CD4-positive, alpha-beta T cell treated with Interleukin-2 at 100 ng/mL for 4 hours (primary cell): ENCODE results near the gene PAX8.
"Not testable (repeated sequence)": the region's sequence is repeated elsewhere in the genome, so short reads cannot be mapped to it uniquely, and the experiment has no call there.

Source experiments
- DNase-seq: peaks from one replicate; pipeline ENCODE4 v3.0.0-alpha.2; 2020; ENCODE audit warnings: low spot score

PAX8 gene

DNA sequence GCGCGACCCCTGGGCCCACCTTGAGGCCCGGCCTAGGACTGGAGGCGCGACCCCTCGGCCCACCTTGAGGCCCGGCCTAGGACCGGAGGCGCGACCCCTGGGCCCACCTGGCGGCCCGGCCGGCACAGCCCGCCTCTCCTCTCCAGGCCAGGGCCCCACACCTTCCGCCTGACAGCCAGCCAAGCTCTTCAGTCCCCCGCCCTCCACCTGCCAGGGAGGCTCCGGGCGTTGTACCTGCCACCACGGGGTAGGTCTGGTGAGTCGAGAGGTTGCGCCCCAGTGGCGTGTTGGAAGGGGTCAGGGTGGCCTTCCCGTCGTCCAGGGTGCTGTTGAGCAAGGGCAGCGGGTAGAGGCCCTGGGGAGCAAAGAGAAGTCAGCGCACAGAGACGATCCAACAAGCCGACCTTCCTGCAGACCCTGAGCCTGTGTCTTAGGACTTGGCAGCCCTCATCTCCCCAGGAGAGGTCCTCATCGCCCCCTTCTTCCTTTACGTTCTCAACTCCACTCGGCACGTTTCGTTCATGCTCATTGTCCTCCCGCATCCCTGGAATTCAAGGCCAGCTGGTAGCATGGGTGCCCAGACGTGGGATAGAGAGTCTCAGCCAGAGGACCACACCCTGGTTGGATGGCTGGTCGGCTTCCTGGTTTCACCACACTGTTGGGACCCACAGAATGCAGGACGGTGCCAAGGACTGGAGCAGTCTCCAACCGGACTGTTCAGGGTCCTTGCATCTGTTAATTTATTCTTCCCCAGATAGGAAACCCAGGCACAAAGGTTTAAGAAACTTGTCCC is 42.2 kb downstream of the PAX8 start:
- no peak for DNase-seq

DNA sequence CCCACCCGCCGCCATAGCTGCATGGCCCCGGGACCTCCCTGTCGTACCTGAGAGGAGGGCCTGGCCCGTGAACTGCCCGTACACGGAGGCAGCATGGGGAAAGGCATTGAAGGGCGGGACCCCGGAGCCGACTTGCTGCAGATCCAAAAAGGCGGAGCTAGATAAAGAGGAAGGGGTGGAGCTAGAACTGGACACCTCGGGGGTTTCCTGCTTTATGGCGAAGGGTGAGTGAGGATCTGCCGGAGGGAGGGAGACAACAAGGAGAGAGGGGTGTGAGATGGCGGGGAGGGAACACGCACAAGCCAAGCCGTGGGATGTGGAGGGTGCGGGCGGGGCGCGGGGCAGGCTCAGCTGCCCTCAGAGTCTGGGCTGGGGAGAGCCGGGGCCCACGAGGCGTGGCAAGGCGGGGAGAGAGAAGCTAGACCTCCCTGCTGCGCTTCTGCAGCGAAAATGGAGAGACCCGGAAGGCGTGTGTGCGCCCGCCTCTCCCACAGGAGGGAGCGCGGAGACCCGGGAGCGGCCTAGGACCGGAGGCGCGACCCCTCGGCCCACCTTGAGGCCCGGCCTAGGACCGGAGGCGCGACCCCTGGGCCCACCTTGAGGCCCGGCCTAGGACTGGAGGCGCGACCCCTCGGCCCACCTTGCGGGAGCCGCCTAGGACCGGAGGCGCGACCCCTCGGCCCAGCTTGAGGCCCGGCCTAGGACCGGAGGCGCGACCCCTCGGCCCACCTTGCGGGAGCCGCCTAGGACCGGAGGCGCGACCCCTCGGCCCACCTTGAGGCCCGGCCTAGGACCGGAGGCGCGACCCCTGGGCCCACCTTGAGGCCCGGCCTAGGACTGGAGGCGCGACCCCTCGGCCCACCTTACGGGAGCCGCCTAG is 43.1 kb downstream of the PAX8 start:
- DNase-seq, result not testable (repeated sequence)

DNA sequence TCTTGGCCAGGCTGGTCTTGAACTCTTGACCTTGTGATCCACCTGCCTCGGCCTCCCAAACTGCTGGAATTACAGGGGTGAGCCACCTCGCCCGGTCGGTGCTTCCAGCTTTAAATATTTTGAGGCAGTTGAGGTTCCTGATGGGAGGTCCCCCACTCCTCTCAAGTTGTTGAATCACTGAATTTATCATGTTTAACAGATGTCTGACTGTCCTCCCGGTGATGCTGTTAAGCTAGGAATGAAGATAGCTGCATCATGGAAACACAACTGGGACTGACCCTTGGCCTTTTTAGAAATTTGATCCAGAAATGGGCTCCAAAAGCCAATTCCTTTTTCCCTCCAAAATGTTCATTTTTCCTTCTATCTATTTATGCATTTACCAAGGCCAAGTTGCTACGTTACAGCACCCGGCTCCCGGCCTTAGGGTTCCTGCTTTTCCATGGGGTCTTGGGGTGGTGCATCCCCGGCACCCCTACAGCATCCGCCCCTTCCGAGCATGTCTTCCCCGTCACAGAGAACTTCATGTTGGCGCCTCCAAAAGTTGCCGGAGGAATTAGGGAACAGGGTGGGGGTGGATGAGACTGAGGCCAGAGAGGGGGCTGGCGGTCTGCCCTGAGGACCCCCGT is 43.9 kb downstream of the PAX8 start:
- DNase-seq, result no peak

DNA sequence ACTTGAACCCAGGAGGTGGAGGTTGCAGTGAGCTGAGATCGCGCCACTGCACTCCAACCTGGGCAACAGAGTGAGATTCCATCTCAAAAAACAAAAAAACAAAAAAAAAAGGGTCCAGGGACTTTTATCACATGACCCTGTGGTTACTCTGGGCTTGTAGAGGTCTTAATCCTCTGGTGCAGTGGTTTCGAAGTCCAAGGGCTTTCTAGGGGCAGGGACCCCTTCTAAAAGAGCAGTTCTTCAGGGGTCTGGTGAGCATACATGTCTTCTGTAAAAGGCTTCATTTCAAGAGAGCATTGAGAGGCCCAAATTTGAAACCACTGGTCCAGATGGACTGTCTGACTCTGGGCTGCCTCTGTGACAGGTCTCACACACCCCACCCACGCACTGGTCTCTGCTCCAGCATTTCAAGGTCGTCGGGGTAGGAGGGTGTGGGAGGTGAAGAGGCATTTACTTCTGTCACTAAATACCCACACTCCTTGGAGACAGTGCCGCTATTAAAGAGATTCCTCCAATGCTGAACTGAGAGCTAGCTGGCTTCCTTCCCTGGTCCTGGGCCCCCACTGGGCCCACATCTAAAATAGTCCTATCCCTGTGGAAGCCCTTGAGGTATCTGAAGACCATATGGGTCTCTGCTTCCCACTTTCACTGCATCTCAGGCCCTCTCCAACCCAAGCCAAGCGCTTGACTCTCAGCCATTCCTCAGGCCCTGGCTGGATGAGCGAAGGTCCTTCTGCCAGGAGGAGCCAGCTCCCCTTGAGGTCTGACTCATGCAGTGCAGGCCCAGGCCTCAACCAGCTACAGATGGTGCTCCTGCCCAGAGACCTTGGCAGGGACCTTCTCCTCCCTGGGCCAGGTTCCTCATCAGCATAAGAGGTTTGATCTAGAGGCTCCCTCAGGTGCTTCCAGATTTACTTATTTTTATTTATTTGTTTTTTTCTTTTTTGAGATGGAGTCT is 44.8 kb downstream of the PAX8 start:
- no peak for DNase-seq

DNA sequence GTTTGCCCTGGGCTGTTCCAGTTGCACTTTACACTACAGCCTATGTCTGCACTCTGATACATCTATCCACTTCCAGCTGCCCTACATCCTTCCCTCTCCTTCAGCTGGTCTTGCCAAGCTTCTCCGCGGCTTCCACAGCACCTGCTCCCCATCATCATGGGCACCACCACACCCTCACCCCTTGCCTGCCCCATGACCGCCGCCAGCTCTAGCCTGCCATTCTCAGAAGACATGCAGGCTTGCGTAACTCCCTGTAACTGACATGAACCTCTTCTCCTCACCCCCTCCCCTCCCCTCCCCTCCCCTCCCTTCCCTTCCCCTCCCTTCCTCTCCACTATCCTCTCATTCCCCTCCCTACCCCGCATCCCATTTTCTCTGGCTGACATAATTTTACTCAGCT is 46.0 kb downstream of the PAX8 start:
- no peak for DNase-seq

DNA sequence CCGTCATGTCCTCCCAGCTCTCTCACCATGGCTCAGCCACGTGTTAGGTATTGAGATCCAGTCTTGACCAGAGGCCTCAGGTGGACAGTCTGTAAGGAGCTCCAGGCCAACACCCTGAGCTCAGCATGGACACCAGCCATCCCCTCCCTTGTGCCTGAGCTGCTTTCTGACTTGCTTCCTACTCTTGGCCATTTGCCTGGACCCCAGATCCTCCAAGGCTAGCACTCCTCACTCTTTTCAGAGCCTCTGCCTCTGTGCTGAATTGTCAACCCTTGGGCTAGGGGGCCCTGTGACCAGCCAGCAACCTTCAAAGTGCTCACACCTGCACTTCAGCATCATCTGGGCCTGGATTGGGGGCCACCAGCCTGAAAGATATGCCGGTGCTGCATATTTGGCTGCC is 46.6 kb downstream of the PAX8 start:
- no peak for DNase-seq

DNA sequence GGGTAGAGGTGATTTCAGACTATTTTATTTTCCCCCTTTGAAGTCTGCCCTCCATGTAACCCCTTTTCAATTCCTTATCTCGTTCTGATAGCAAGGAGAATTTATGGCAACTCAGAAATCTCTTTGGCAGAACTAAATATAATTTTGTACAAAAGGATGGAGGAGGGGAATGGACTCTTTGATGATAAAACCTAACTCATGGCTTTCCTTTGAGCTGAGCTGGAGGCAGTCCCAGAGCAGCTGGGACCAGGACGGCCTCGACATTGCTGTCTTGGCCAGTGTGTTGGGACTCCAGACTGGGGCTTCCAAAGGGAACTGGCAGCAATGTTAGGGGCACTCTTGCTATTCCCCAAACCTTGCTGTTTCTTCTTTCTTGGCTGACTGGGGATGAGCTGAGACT is 47.7 kb downstream of the PAX8 start:
- no peak for DNase-seq

DNA sequence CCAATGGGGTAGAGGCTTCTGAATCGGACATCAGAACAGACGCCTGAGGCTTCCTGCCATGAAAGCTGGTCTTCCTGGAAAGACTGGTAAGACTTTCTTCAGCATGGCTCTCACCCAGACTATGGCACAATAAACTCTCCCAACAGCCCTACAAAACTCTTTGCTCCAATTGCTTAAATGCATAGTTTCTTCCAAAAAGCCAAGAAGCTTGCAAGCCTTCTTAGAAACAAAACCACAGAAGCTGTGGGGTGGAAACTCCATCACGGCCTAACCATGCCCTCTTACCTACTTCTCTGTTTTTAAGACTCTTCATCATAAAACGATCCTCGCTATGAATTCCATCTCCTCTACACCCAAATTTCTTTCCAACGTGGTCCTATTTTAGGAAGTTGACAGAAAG is 48.2 kb downstream of the PAX8 start:
- DNase-seq, result no peak

DNA sequence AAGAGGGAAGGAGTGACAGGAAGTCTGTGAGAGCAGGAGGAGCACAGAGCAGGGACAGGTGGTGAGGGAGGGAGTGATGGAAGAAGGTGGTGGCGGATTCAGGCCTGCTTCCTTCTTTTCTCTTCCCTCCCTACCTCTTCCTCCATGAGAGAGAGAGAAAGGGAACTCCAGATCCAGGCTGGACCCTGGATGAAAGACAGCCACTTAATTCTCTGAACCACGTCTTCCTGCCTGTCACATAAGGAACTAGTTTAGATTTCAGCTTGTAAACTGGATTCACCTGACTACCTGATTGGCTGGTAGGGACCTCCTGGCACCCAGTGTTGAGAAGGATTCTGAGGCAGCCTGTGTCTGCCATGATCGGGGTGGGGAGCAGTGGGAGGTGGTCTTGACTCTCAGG is 48.9 kb downstream of the PAX8 start:
- DNase-seq, result no peak

DNA sequence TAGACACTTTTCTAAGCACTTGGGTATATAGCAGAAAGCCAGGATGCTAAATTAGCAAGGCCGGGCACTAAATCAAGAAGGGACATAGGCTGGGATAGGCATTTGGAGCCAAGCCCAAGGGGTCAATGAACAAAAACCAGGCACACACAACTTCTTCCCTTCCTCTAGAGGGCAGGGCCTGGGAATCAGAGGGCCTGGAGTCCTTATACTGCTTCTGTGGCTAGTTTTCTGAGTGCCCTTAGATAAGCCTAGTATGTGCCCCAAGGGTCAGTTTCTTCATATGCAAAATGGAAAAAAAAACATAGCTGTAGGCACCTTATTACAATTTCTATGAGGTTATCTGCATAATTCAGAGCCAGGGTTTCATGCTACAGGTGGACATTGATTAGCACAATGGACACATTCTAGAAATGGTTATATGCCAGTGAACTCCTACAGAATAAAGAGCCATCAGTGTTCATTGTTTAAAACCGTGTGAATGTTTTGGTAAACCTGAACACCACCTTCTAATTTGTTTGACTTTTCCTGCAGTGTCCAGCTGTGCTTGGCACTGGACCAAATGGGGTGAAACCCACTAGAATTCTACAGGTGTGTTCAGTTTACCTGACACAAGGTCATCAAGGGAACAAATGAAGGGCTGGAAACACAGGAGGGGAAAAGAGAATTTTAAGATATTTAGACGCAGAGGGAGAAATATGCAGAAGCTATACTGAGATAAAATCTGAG is 49.6 kb downstream of the PAX8 start:
- DNase-seq, result no peak

DNA sequence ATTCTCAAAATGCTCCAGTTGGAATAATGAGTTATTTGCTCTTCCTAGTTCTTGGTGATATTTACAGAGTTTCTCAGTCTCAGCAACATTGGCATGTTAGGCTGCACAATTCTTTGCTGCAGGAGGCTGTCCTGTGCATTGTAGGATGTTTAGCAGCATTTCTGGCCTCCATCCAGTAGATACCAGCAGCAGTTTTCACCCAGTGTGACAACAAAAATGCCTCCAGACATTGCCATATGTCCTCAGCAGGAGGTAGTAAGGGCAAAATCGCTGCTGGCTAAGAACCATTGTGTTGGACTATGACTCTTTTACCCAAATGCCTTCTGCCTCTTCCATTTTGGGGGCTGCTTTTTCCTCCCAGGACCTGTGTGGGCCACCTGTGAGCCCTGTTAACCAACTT is 50.4 kb downstream of the PAX8 start:
- no peak for DNase-seq

DNA sequence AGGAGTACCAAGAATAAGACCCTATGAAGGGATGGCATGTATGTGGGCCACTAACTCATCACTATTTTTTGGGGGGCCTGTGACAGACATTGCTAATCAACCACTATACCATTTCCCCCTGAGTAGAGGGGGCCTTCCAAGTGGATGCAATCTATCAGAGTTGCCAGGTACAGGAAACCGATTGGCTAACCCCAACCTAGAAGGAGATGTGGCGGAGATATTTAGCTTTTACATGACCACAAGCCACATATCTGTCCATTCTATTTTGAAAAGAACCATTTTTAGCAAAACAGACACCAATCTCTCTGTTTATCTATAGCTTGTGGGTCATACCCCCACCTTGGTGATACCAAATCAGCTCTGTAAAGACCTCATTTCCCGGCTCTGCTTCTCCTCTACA is 51.0 kb downstream of the PAX8 start:
- no peak for DNase-seq

DNA sequence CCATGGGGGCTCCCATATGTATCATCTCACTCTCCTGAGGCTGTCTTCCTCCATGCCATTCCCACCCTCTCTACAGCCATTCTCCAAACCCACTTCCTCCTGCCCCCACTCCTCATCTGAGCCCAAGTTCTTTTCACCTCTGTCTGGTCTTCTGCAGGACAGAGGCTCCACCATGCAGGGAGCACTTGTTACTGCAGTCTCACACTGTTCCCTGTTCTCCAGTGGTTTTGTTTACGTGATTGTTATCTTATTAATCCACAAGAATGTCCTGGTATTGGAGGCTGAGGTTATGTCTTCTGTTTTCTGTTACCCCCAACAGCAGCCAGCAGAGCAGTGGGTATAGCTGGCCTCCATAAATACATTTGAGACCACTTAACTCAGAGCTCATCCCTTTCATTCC is 51.4 kb downstream of the PAX8 start:
- DNase-seq, result no peak

DNA sequence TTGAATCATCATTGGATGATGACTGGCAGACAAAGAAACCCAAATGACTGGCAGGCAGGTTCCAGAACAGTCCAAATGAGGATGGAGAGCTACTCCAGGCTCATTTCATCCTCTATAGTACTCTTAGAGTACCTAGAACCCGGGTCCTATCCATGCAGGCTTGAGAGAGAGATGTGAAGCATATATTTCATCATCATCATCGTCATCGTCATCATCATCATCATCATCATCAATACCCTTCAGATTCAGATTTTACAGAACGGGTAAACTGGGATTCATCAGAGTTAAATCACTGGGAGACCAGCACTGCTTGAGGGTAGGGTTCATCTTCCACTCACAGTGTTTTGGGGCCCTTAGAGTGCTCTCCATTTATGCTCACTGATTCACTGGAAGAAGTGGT is 52.3 kb downstream of the PAX8 start:
- no peak for DNase-seq

DNA sequence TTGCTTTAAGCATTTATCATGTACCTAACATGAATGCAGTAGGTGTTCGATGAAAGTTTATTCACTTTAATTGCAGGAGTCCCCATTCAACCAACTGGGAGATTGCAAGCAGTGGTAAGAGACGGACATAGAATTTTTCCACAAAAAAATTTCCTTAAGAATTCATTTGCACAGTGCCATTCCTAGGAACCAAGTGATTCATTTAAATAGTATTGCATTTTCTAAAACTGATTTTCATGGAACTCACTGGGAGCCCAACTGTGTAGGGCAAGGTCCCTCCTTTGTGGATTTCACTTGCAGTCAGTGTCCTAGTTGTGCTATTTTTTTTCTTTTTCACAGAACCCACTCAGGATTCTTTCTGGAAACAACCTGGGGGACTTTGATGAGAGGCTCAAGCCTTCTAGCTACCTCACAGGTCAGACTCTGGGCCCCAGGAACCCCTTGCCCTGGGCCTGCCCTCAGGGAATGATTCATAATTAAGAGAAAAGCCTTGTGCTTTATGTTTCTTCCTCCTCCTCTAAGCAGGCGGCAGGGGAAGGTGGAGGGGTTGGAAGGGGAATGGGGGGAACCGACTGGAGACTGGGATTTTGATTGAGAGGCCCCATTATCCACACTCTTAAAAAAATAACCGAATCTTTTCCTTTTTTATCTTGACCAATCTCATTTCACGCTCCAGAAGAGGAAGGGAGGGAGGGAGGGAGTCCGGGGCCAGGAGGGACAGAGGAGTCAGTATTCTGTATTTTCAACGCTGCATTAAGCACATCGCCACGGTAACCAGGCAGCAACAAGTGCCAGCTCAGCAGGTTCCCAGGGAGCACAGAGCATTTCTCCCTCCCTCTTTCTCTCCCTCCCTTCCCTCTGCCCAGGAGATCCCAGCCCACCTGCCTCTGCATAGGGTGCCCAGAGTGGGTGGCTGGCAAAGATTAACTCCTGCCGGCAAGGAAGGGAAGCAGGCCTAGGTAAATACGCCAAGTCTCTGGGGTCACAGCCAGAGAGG is 53.2 kb downstream of the PAX8 start:
- DNase-seq, result no peak

DNA sequence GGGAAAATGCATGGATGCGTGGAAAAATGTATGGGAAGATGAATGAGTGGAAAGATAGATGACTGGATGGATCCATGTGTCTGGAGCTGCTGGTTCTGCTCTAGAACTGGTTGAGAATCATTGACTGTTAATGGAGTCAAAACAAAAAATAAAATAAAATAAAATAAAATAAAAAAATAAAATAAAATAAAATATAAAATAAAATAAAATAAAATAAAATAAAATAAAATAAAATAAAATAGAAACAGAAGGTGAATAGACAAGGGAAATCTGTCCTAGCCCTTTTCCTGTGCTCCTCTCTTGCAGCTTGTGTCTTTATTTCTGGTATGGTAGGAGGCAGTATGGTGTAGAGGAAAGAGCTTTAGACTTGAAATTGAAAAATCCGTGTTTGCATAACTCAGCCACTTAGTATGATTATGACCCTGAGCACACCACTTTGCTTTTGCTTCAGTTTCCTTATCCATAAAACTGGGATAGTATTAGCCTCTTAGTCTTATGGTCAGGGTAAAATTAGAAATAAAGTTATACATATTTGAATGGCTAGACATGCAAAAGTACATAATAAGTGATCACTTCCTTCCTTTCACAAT is 54.0 kb downstream of the PAX8 start:
- no peak for DNase-seq

DNA sequence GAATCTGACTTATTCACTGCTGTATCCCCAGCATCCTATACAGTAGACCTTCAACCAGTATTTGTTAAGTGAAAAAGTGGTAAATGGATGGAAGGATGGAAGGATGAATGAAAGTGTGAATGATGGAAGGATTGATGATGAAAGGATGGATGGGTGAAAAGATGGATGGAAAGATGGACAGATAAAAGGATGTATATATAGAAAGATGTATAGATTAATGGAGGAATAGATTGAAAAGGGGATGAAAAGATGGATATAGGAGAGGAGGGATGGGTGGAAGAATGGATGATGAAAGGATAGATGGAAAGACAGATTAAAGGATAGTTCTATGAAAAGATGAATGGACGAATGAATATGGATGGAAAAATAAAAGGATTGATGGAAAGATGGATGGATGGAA is 54.9 kb downstream of the PAX8 start:
- no peak for DNase-seq

DNA sequence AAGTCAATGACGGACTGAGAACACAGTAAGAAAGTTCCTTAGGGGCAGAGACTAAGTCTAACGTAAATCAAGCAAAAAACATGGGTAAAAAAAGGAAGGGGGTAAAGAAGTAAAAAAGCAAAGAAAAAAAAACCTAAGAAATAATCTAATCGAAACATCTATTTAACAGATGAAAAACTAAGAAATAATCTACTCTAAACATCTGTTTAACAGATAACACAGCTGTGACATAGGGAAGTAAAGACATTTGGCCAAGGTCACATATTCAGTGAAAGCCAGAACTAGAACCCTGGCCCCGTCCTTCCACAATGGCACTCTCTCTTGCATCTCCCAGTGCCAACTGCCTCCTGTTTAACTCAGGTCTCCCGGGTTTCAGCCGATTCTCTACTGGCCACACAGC is 56.9 kb downstream of the PAX8 start:
- DNase-seq, result no peak

DNA sequence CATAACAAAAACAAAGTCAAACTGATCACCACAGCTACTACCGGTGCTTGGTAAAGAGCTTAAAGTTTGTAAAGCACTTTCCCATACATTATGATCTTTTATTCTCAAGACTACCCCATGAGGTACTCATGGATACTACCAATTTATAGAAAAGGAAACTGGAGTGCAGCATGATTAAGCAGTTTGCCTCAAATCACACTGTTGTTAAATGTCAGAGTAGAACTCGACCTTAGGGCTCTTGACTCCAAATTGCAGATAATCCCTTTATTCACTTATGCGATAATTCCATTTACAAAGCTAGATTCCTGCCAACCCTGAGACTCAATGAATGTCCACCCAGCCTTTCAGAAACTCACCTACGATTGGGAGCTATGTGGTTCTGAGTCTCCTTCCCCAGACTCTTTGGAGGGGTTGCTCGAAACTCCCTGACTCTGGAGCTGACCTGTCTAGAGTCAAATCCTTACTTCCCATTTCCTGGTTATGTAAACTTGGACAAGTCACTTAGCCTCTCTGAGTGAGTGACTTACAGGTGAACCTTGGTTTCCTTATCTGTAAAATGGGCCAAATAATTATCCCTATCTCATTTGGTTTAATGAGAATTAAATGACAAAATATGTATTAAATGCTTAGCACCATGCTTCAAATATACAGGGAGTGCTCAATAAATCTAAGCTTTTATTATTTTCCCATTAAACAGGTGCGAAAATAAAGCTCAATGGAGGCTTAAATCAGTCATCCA is 57.6 kb downstream of the PAX8 start:
- no peak for DNase-seq
